NB4 (cell line): ENCODE data around the gene SARS1.
"Not testable (repeated sequence)": the region's sequence is repeated elsewhere in the genome, so short reads cannot be mapped to it uniquely, and the experiment has no call there.

Experiments
- DNase-seq: peaks from one replicate; pipeline ENCODE4 v3.0.0; 2010; ENCODE audit warnings: low read depth
- H3K4me3 ChIP-seq: one replicate; pipeline ENCODE4 v1.5.1; 2011; ENCODE audit warnings: mild to moderate bottlenecking, low read depth, low read length, moderate library complexity
- MYC ChIP-seq: IDR thresholded peaks from 2 replicates; pipeline ENCODE4 v1.6.1; 2011; ENCODE audit warnings: low read depth, low read length
- POLR2A ChIP-seq: IDR thresholded peaks from 2 replicates; pipeline ENCODE4 v1.6.1; 2011; ENCODE audit warnings: mild to moderate bottlenecking; ENCODE audit not compliant: insufficient read length; ENCODE audit errors: extremely low read depth
- TF ChIP-seq, protein P1 (sequence below): IDR thresholded peaks from one replicate; pipeline ENCODE4 v1.5.1; 2012; ENCODE audit warnings: low read depth, low read length
- TF ChIP-seq, protein P2 (sequence below): IDR thresholded peaks from 2 replicates; pipeline ENCODE4 v1.6.1; 2011; ENCODE audit warnings: low read depth, low read length

The SARS1 gene

GRCh38 chr1:109283748-109284600 lies 70.3 kb downstream of the SARS1 start:
- peak overlapping the region; percentile 68 for H3K4me3 ChIP-seq
- TF ChIP-seq MYC (no peak), POLR2A (no peak)
- TF ChIP-seq, protein P1, sequence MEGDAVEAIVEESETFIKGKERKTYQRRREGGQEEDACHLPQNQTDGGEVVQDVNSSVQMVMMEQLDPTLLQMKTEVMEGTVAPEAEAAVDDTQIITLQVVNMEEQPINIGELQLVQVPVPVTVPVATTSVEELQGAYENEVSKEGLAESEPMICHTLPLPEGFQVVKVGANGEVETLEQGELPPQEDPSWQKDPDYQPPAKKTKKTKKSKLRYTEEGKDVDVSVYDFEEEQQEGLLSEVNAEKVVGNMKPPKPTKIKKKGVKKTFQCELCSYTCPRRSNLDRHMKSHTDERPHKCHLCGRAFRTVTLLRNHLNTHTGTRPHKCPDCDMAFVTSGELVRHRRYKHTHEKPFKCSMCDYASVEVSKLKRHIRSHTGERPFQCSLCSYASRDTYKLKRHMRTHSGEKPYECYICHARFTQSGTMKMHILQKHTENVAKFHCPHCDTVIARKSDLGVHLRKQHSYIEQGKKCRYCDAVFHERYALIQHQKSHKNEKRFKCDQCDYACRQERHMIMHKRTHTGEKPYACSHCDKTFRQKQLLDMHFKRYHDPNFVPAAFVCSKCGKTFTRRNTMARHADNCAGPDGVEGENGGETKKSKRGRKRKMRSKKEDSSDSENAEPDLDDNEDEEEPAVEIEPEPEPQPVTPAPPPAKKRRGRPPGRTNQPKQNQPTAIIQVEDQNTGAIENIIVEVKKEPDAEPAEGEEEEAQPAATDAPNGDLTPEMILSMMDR: no peak
- TF ChIP-seq, protein P2, sequence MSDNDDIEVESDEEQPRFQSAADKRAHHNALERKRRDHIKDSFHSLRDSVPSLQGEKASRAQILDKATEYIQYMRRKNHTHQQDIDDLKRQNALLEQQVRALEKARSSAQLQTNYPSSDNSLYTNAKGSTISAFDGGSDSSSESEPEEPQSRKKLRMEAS: no peak
- DNase-seq: no peak

DNA sequence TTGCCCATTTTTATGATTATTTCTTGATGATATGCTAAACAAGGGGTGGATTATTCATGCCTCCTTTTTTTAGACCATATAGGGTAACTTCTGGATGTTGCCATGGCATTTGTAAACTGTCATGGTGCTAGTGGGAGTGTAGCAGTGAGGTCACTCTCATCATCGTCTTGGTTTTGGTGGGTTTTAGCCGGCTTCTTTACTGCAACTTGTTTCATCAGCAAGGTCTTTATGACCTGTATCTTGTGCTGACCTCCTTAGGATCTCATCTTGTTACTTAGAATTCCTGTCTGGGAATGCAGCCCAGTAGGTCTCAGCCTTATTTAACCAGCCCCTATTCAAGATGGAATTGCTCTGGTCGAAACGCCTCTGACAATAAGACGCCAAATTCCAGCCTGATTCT lies 73.0 kb downstream of the SARS1 start:
- not testable (repeated sequence) for H3K4me3 ChIP-seq, DNase-seq
